Heart left ventricle (tissue), 16 donors: ENCODE data around the gene CRB1. TPM values are rescaled to one million over a fixed set of nuclear protein-coding genes. Genes with fewer than 3 reads are reported as not detected.
A peak's percentile ranks its signal among the peaks of the same experiment; 100 is the strongest.

ENCODE experiments used
- ATAC-seq, 4 donors: fragments of 200-7000 bp; cut with Tn5 transposase; one replicate each; pipeline ENCODE4 v1.9.1; 2020 to 2022; ENCODE audit warnings: moderate library complexity in 4 of 4, mild to moderate bottlenecking in 3 of 4, moderate number of reproducible peaks in 1 of 4
- DNase-seq, 5 donors: peaks; one replicate each; pipeline ENCODE4 v3.0.0-alpha.2; 2020
- H3K27ac ChIP-seq, 12 donors: fragments of 200-600 bp; sonication (generic) in 4 of 12; one replicate each; pipeline versions ENCODE4 v1.5.0 to v1.8.0; 2016 to 2022; ENCODE audit warnings: mild to moderate bottlenecking in 2 of 12
- H3K27me3 ChIP-seq, 9 donors: fragments of 200-600 bp; sonication (generic) in 2 of 9; one replicate each; pipeline versions ENCODE4 v1.5.1 to v1.8.0; 2016 to 2022; ENCODE audit warnings: mild to moderate bottlenecking in 3 of 9
- H3K36me3 ChIP-seq, 9 donors: fragments of 200-600 bp; sonication (generic) in 2 of 9; one replicate each; pipeline versions ENCODE4 v1.5.0 to v1.8.0; 2018 to 2022; ENCODE audit warnings: mild to moderate bottlenecking in 2 of 9
- H3K4me1 ChIP-seq, 12 donors: fragments of 200-600 bp; sonication (generic) in 4 of 12; one replicate each; pipeline versions ENCODE4 v1.5.0 to v1.8.0; 2016 to 2022; ENCODE audit warnings: mild to moderate bottlenecking in 3 of 12
- H3K4me3 ChIP-seq, 12 donors: fragments of 200-600 bp; sonication (generic) in 4 of 12; one replicate each; pipeline versions ENCODE4 v1.5.0 to v1.8.0; 2017 to 2022; ENCODE audit warnings: mild to moderate bottlenecking in 9 of 12, moderate library complexity in 4 of 12
- H3K9me3 ChIP-seq, 12 donors: fragments of 200-600 bp; sonication (generic) in 4 of 12; one replicate each; pipeline versions ENCODE4 v1.5.0 to v1.8.0; 2016 to 2022; ENCODE audit warnings: mild to moderate bottlenecking in 1 of 12
- CTCF ChIP-seq, 12 donors: fragments of 200-600 bp; sonication (generic) in 4 of 12; IDR thresholded peaks; one replicate each; pipeline versions ENCODE4 v1.5.0 to v1.8.0; 2018 to 2022; ENCODE audit warnings: antibody characterized with exemption in 12 of 12, mild to moderate bottlenecking in 5 of 12
- POLR2A ChIP-seq, 2 donors: fragments of 450-650 bp; IDR thresholded peaks; one replicate each; pipeline ENCODE4 v1.6.1; 2017; ENCODE audit warnings: antibody characterized with exemption in 2 of 2, mild to moderate bottlenecking in 2 of 2, moderate library complexity in 2 of 2
- WGBS, 4 donors: extraction: QIAGEN DNeasy Blood & Tissue Kit in 2 of 4; methylation state at CpG; one replicate each; pipeline versions ENCODE4 v1.1.5 to v1.1.7; 2013 to 2018; 5-methylcytosine and 5-hydroxymethylcytosine counted together
- intact Hi-C, 10 donors: fragments of 100-400 bp; cut with DNase I; formaldehyde crosslinking; loops; one replicate each; pipeline versions ENCODE4 v1.11.1 to v1.14.2; 2022
- polyA plus RNA-seq, 2 donors: library from polyadenylated mRNA; stranded (reverse); fragments of 200-250 nt; gene quantifications; one replicate each; pipeline ENCODE4 v1.2.3, GENCODE V29; 2013
- total RNA-seq, 9 donors: library from RNA; depleted of rRNA in 2 of 9; stranded (reverse); fragments of >200 nt in 2 of 9; fragmentation: NEBNext Ultra II Directional in 3 of 9; extraction: Animal tissue kit (Norgen Biotek cat#: 25700) in 3 of 9; gene quantifications; one replicate each; pipeline versions ENCODE4 v1.1.0 to v1.2.4, GENCODE V29; 2016 to 2023
- donor health status: ischemic (EF 13 %, LVEDD 7.1; RV severe dilation, severe dysfunction).
- donor health status: healthy with polysubstance abuse.
- donor health status: DM: no; HTN: yes; CAD: no.
- donor health status: DM: no; HTN: no; CAD: no.
- donor health status: ischemic (EF 25% LVEDD 6.9; RV normal size, moderate dysfunction).
- donor health status: ischemic (EF 25% LVEDD 5.7; RV mildly dilated, moderate dysfunction).
- donor health status: healthy.
- donor health status: DM: yes; HTN: yes; CAD: no.
- donor health status: ischemic (EF 35%, LVEDD 5.7; RV mildly dilated, moderate dysfunction).
- donor health status: nonischemic (EF 11% LVEDD 7.7; RV severe dilation, severe dysfunction).
- donor health status: DM: yes; HTN: yes; CAD: no.
- donor health status: PGD.
- donor health status: ischemic (EF 29% LVEDD 5.4; RV normal size, mild dysfunction).
- donor health status: nonischemic (EF 23%, LVEDD 6.1; RV moderate dilation, normal function).

Gene CRB1
- total and polyA plus RNA-seq, 11 donors = 0.06 to 0.56 (median 0.29) TPM; not detected in 2

GRCh38 chr1:197311081-197311480 is 43.0 kb downstream of the CRB1 start:
- H3K4me3 ChIP-seq = no peak overlapping the region
- no peak for ATAC-seq
- intact Hi-C loops = no loop called here
- no peak overlapping the region for H3K27ac ChIP-seq
- H3K36me3 ChIP-seq = no peaks in the 10 kb centered on the region
- DNase-seq = no peak
- WGBS, 4 donors = 77 to 82% (median 80%) methylated on average over 4 of the region's 4 CpGs
- TF ChIP-seq CTCF (IDR thresholded peaks at IDR 0.05) = no peak
- TF ChIP-seq POLR2A (IDR thresholded peaks at IDR 0.05) = no peak
- H3K4me1 ChIP-seq = no peaks in the 10 kb centered on the region
- no peaks in the 10 kb centered on the region for H3K9me3 ChIP-seq
- H3K27me3 ChIP-seq = no peaks in the 10 kb centered on the region

- H3K9me3 ChIP-seq = no peaks in the 10 kb centered on the region
- ATAC-seq (no peak), DNase-seq (peak in 1 of 5 donors; percentile 49)
- no peaks in the 10 kb centered on the region for H3K36me3 ChIP-seq
- intact Hi-C loops = no loop called here
- no peak for TF ChIP-seq CTCF (IDR thresholded peaks at IDR 0.05)
- no peak for TF ChIP-seq POLR2A (IDR thresholded peaks at IDR 0.05)
- no peak overlapping the region for H3K4me3 ChIP-seq
- H3K27ac ChIP-seq = no peak overlapping the region
- H3K4me1 ChIP-seq = no peaks in the 10 kb centered on the region
- 79 to 86% (median 81%) methylated on average over 5 of the region's 5 CpGs for WGBS, 4 donors
- H3K27me3 ChIP-seq = no peaks in the 10 kb centered on the region
Measured at GRCh38 chr1:197312163-197312562, 44.1 kb downstream of the CRB1 start.

- TF ChIP-seq POLR2A (IDR thresholded peaks at IDR 0.05) (no peak), CTCF (IDR thresholded peaks at IDR 0.05) (no peak)
- no peaks in the 10 kb centered on the region for H3K9me3 ChIP-seq
- H3K4me1 ChIP-seq = no peaks in the 10 kb centered on the region
- no peak for DNase-seq
- H3K27ac ChIP-seq = no peak overlapping the region
- no peak for ATAC-seq
- no peak overlapping the region for H3K4me3 ChIP-seq
- H3K27me3 ChIP-seq = no peaks in the 10 kb centered on the region
- 59 to 73% (median 65%) methylated on average over 5 of the region's 5 CpGs for WGBS, 4 donors
- intact Hi-C loops = no loop called here
- no peaks in the 10 kb centered on the region for H3K36me3 ChIP-seq
Measured at GRCh38 chr1:197313713-197314112, 45.7 kb downstream of the CRB1 start.

GRCh38 chr1:197314682-197315081 is 46.6 kb downstream of the CRB1 start:
- no peak for TF ChIP-seq POLR2A (IDR thresholded peaks at IDR 0.05)
- no peak for TF ChIP-seq CTCF (IDR thresholded peaks at IDR 0.05)
- Histone ChIP-seq H3K27me3 (no peaks in the 10 kb centered on the region), H3K4me1 (no peaks in the 10 kb centered on the region), H3K27ac (no peak overlapping the region), H3K4me3 (no peak overlapping the region), H3K36me3 (no peaks in the 10 kb centered on the region), H3K9me3 (no peaks in the 10 kb centered on the region)
- intact Hi-C loops = no loop called here
- ATAC-seq (no peak), DNase-seq (no peak)
